Measurements from ENCODE around the gene GDF7. TPM values are rescaled to one million over a fixed set of nuclear protein-coding genes. Genes with fewer than 3 reads are reported as not detected.

Gene GDF7
- total and polyA plus RNA-seq, 10 of the 15 experiments (the other 5 are each of a cell fraction or from before 2014, with no cell fraction given), result 0.02 to 0.11 (median 0.04) TPM; not detected in 1

- Histone ChIP-seq H3K4me3 (no peak overlapping the region), H3K4me1 (ENCODE audit: control insufficient read depth, insufficient read depth, low read length) (peaks cover 17% of the 10 kb centered on the region), H3K27ac (ENCODE audit: control insufficient read depth, insufficient read depth) (no peak overlapping the region), H3K9ac (ENCODE audit: control insufficient read depth, insufficient read depth, low read length) (no peak overlapping the region), H3K27me3 (replicated peaks in 1 of 2; ENCODE audit: control insufficient read depth in 2 of 2, insufficient read depth in 2 of 2, low read length in 1 of 2) (no peaks in the 10 kb centered on the region), H3K4me2 (ENCODE audit: control insufficient read depth, insufficient read depth) (no peak overlapping the region), H4K20me1 (ENCODE audit: control insufficient read depth, insufficient read depth) (no peaks in the 10 kb centered on the region), H2AFZ (ENCODE audit: control insufficient read depth, low read depth, low read length) (no peak overlapping the region), H3K79me2 (ENCODE audit: control insufficient read depth, insufficient read depth, low read length) (no peaks in the 10 kb centered on the region), H3K9me3 (replicated peaks; ENCODE audit: control insufficient read depth, insufficient read depth, low read length) (no peaks in the 10 kb centered on the region), H3K36me3 (ENCODE audit: control insufficient read depth in 2 of 2, insufficient read depth in 2 of 2, low read length in 1 of 2) (no peaks in the 10 kb centered on the region)
- ChIA-PET CTCF (interaction anchor here (1.0 to 1.3 kb wide), 3 partner anchors 12 to 218 kb away, joined by 3 to 4 read pairs (median 3); no protein-coding TSS in a partner anchor), POLR2A (no interaction called here), SMC1A (ENCODE audit: uncharacterized antibody, unreplicated experiment) (interaction anchor here (1.0 to 1.5 kb wide), 3 partner anchors 28 to 186 kb away, joined by 3 to 5 read pairs (median 3); no protein-coding TSS in a partner anchor), RAD21 (ENCODE audit: unreplicated experiment) (no interaction called here)
- DNase-seq (ENCODE audit: low read depth, low spot score), result no peak
- TF ChIP-seq EP300 (IDR thresholded peaks at IDR 0.05; ENCODE audit: borderline replicate concordance in 1 of 2, control insufficient read depth in 1 of 2, low read depth in 2 of 2, low read length in 2 of 2) (no peak), RELB (IDR thresholded peaks at IDR 0.05; ENCODE audit: low read depth) (no peak), HDGF (IDR thresholded peaks at IDR 0.05) (no peak), NRF1 (conservative IDR thresholded peaks at IDR 0.05; ENCODE audit: low read depth, low read length) (no peak), NFIC (IDR thresholded peaks at IDR 0.05; ENCODE audit: low read depth, low read length) (no peak), MXI1 (IDR thresholded peaks at IDR 0.05; ENCODE audit: low read depth, low read length) (no peak), SIX5 (IDR thresholded peaks at IDR 0.05; ENCODE audit: low read depth, low read length, severe bottlenecking) (no peak), TARDBP (IDR thresholded peaks at IDR 0.05; ENCODE audit: borderline replicate concordance) (no peak), WRNIP1 (IDR thresholded peaks at IDR 0.05; ENCODE audit: borderline replicate concordance, low read depth, low read length) (no peak), ATF7 (IDR thresholded peaks at IDR 0.05; ENCODE audit: low read depth) (no peak), RFX5 (IDR thresholded peaks at IDR 0.05; ENCODE audit: low read depth, low read length) (no peak), DPF2 (IDR thresholded peaks at IDR 0.05) (no peak)
- TF ChIP-seq, protein P1, sequence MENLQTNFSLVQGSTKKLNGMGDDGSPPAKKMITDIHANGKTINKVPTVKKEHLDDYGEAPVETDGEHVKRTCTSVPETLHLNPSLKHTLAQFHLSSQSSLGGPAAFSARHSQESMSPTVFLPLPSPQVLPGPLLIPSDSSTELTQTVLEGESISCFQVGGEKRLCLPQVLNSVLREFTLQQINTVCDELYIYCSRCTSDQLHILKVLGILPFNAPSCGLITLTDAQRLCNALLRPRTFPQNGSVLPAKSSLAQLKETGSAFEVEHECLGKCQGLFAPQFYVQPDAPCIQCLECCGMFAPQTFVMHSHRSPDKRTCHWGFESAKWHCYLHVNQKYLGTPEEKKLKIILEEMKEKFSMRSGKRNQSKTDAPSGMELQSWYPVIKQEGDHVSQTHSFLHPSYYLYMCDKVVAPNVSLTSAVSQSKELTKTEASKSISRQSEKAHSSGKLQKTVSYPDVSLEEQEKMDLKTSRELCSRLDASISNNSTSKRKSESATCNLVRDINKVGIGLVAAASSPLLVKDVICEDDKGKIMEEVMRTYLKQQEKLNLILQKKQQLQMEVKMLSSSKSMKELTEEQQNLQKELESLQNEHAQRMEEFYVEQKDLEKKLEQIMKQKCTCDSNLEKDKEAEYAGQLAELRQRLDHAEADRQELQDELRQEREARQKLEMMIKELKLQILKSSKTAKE (IDR thresholded peaks at IDR 0.05; ENCODE audit: low read depth, poor library complexity, severe bottlenecking), result no peak
- TF ChIP-seq, protein P2, sequence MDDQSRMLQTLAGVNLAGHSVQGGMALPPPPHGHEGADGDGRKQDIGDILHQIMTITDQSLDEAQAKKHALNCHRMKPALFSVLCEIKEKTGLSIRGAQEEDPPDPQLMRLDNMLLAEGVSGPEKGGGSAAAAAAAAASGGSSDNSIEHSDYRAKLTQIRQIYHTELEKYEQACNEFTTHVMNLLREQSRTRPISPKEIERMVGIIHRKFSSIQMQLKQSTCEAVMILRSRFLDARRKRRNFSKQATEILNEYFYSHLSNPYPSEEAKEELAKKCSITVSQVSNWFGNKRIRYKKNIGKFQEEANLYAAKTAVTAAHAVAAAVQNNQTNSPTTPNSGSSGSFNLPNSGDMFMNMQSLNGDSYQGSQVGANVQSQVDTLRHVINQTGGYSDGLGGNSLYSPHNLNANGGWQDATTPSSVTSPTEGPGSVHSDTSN (IDR thresholded peaks at IDR 0.05; ENCODE audit: insufficient replicate concordance, low read depth, low read length), result no peak
- TF ChIP-seq, protein P3, sequence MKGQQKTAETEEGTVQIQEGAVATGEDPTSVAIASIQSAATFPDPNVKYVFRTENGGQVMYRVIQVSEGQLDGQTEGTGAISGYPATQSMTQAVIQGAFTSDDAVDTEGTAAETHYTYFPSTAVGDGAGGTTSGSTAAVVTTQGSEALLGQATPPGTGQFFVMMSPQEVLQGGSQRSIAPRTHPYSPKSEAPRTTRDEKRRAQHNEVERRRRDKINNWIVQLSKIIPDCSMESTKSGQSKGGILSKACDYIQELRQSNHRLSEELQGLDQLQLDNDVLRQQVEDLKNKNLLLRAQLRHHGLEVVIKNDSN (IDR thresholded peaks at IDR 0.05; ENCODE audit: borderline replicate concordance, extremely low read length, insufficient read depth, low read depth, low read length), result no peak
- TF ChIP-seq, protein P4, sequence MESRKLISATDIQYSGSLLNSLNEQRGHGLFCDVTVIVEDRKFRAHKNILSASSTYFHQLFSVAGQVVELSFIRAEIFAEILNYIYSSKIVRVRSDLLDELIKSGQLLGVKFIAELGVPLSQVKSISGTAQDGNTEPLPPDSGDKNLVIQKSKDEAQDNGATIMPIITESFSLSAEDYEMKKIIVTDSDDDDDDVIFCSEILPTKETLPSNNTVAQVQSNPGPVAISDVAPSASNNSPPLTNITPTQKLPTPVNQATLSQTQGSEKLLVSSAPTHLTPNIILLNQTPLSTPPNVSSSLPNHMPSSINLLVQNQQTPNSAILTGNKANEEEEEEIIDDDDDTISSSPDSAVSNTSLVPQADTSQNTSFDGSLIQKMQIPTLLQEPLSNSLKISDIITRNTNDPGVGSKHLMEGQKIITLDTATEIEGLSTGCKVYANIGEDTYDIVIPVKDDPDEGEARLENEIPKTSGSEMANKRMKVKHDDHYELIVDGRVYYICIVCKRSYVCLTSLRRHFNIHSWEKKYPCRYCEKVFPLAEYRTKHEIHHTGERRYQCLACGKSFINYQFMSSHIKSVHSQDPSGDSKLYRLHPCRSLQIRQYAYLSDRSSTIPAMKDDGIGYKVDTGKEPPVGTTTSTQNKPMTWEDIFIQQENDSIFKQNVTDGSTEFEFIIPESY (IDR thresholded peaks at IDR 0.05), result no peak
- in situ Hi-C loops (cut with MboI), result no loop called here
- no peak for FAIRE-seq
- no TSS peak for BruUV-seq (replicated peaks)
- no peak for ATAC-seq
- WGBS (ENCODE audit: insufficient coverage, insufficient replicate concordance, low lambda C conversion rate, missing lambda C conversion rate), result 94% methylated on average over 12 of the region's 12 CpGs
- intact Hi-C loops (cut with micrococcal nuclease; ENCODE audit: unreplicated experiment), result no loop called here
Observed at GRCh38 chr2:20629581-20630171, 37.3 kb upstream of the GDF7 start.
